Spleen (tissue), 11 donors: ENCODE data around the gene OR9A4. TPM values are rescaled to one million over a fixed set of nuclear protein-coding genes. Genes with fewer than 3 reads are reported as not detected.

Experiments used
- DNase-seq: peaks from one replicate; pipeline ENCODE4 v3.0.0-alpha.2; 2020
- H3K27ac ChIP-seq, 8 donors: fragments of 200-600 bp; sonication (generic) in 7 of 8; 1 replicate in 4 of 8; 2 replicates in 4 of 8; pipeline versions ENCODE4 v1.5.0 to v1.8.0; 2016 to 2021; ENCODE audit warnings: inconsistent platforms in 4 of 8, mild to moderate bottlenecking in 4 of 8, moderate library complexity in 1 of 8
- H3K27me3 ChIP-seq, 7 donors: fragments of 200-600 bp; sonication (generic) in 6 of 7; replicated peaks in 1 of 7; 1 replicate in 4 of 7; 2 replicates in 3 of 7; pipeline versions ENCODE4 v1.5.0 to v1.8.0; 2016 to 2021; ENCODE audit warnings: inconsistent platforms in 3 of 7, mild to moderate bottlenecking in 1 of 7
- H3K36me3 ChIP-seq, 6 donors: fragments of 200-600 bp; sonication (generic) in 5 of 6; 1 replicate in 4 of 6; 2 replicates in 2 of 6; pipeline versions ENCODE4 v1.5.0 to v1.8.0; 2016 to 2021; ENCODE audit warnings: inconsistent platforms in 2 of 6
- H3K4me1 ChIP-seq, 6 donors: fragments of 200-600 bp; sonication (generic) in 5 of 6; 1 replicate in 3 of 6; 2 replicates in 3 of 6; pipeline versions ENCODE4 v1.5.0 to v1.8.0; 2016 to 2021; ENCODE audit warnings: inconsistent platforms in 3 of 6
- H3K4me3 ChIP-seq, 8 donors: fragments of 200-600 bp; sonication (generic) in 7 of 8; 1 replicate in 4 of 8; 2 replicates in 4 of 8; pipeline versions ENCODE4 v1.5.0 to v1.8.0; 2016 to 2021; ENCODE audit warnings: inconsistent platforms in 4 of 8, mild to moderate bottlenecking in 4 of 8, moderate library complexity in 2 of 8
- H3K9me3 ChIP-seq, 8 donors: fragments of 200-600 bp; sonication (generic) in 7 of 8; 1 replicate in 4 of 8; 2 replicates in 4 of 8; pipeline versions ENCODE4 v1.5.0 to v1.8.0; 2016 to 2021; ENCODE audit warnings: inconsistent platforms in 4 of 8
- POLR2A ChIP-seq, 3 donors: fragments of 450-650 bp; IDR thresholded peaks; one replicate each; pipeline ENCODE4 v1.5.1; 2017; ENCODE audit warnings: antibody characterized with exemption in 3 of 3, mild to moderate bottlenecking in 1 of 3
- POLR2AphosphoS5 ChIP-seq, 3 donors: sonication (generic); formaldehyde crosslinking; IDR thresholded peaks; one replicate each; pipeline ENCODE4 v1.5.1; 2017; ENCODE audit warnings: antibody characterized with exemption in 3 of 3
- WGBS, 5 donors: extraction: QIAGEN DNeasy Blood & Tissue Kit in 3 of 5; methylation state at CpG; one replicate each; pipeline versions ENCODE4 v1.1.5 to v1.1.7; 2013 to 2018; 5-methylcytosine and 5-hydroxymethylcytosine counted together
- intact Hi-C: fragments of 100-400 bp; cut with DNase I; formaldehyde crosslinking; loops from one replicate; pipeline ENCODE4 v1.15.0; 2023; ENCODE audit warnings: low total_unique reads
- polyA plus RNA-seq, 3 donors: library from polyadenylated mRNA; stranded (reverse); fragments of 200-250 nt; gene quantifications; one replicate each; pipeline ENCODE4 v1.2.1, GENCODE V29; 2013
- total RNA-seq, 7 donors: library from RNA; depleted of rRNA in 3 of 7; stranded (reverse); fragments of >200 nt in 3 of 7; fragmentation: NEBNext Ultra II Directional in 4 of 7; extraction: Animal tissue kit (Norgen Biotek cat#: 25700) in 4 of 7; gene quantifications; one replicate each; pipeline versions ENCODE4 v1.1.0 to v1.2.1, GENCODE V29; 2016 to 2021
- TF ChIP-seq, protein P1 (sequence below), 11 experiments: fragments of 200-600 bp in 7 of 11; fragments of 450-650 bp in 4 of 11; sonication (generic) in 4 of 11; IDR thresholded peaks in 8 of 11; conservative IDR thresholded peaks in 3 of 11; 1 replicate in 7 of 11; 2 replicates in 4 of 11; pipeline versions ENCODE4 v1.4.0 to v1.8.0; 2016 to 2021; ENCODE audit warnings: antibody characterized with exemption in 11 of 11, inconsistent platforms in 4 of 11, mild to moderate bottlenecking in 1 of 11
- donor health status: healthy with polysubstance abuse.
- donor health status: DM: no; HTN: no; CAD: no; lungs with moderate emphysema.
- donor health status: DM: no; HTN: no; CAD: no.
- donor health status: Bipolar disorder and iron deficiency.
- donor health status: healthy.
- donor health status: DM: no; HTN: no; CAD: no.
- donor health status: DM: yes; HTN: yes; CAD: no.

The OR9A4 gene
- total and polyA plus RNA-seq, 10 donors, result not detected

GRCh38 chr7:141915565-141915964 lies 634 bp upstream of the OR9A4 start:
- Histone ChIP-seq H3K4me1 (peaks cover 0 to 5% (median 0%) of the 10 kb centered on the region in 6 donors), H3K27ac (no peak overlapping the region), H3K27me3 (no peaks in the 10 kb centered on the region), H3K36me3 (no peaks in the 10 kb centered on the region), H3K4me3 (no peak overlapping the region), H3K9me3 (no peaks in the 10 kb centered on the region)
- WGBS, 5 donors, result 46 to 52% (median 51%) methylated on average over 2 of the region's 2 CpGs
- DNase-seq, result no peak
- intact Hi-C loops, result no loop called here
- no peak for TF ChIP-seq POLR2A (IDR thresholded peaks at IDR 0.05)
- no peak for TF ChIP-seq POLR2AphosphoS5 (IDR thresholded peaks at IDR 0.05)
- TF ChIP-seq, protein P1, sequence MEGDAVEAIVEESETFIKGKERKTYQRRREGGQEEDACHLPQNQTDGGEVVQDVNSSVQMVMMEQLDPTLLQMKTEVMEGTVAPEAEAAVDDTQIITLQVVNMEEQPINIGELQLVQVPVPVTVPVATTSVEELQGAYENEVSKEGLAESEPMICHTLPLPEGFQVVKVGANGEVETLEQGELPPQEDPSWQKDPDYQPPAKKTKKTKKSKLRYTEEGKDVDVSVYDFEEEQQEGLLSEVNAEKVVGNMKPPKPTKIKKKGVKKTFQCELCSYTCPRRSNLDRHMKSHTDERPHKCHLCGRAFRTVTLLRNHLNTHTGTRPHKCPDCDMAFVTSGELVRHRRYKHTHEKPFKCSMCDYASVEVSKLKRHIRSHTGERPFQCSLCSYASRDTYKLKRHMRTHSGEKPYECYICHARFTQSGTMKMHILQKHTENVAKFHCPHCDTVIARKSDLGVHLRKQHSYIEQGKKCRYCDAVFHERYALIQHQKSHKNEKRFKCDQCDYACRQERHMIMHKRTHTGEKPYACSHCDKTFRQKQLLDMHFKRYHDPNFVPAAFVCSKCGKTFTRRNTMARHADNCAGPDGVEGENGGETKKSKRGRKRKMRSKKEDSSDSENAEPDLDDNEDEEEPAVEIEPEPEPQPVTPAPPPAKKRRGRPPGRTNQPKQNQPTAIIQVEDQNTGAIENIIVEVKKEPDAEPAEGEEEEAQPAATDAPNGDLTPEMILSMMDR (IDR thresholded peaks at IDR 0.05 in 8 of 11, conservative IDR thresholded peaks at IDR 0.05 in 3 of 11), result no peak

DNA sequence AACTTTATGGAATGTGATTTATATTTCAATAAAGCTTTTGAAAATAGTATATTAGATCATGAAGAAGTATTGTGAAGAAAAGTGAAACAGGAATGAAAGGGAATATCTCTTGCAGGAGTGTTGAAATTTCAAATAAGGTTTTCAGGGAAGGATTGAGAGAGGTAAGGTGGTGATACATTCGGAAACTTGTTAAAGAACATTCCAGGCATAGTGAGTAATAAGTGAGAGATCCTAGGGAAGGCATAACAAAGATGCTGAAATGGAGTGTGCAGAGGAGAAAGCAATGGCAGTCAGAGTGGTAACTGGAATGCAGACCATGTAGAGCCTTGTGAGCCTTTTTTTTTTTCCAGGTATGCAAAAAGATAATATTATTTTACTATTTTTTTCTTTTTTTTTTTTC lies 4.1 kb downstream of the OR9A4 start:
- Histone ChIP-seq H3K36me3 (no peaks in the 10 kb centered on the region), H3K4me1 (peaks cover 0 to 5% (median 0%) of the 10 kb centered on the region in 6 donors), H3K27ac (no peak overlapping the region), H3K27me3 (no peaks in the 10 kb centered on the region), H3K9me3 (no peaks in the 10 kb centered on the region), H3K4me3 (no peak overlapping the region)
- TF ChIP-seq, protein P1 (IDR thresholded peaks at IDR 0.05 in 8 of 11, conservative IDR thresholded peaks at IDR 0.05 in 3 of 11), result no peak
- TF ChIP-seq POLR2A (IDR thresholded peaks at IDR 0.05) (no peak), POLR2AphosphoS5 (IDR thresholded peaks at IDR 0.05) (no peak)
- WGBS, 5 donors, result 78 to 98% (median 88%) methylated on average over 1 of the region's 1 CpG
- intact Hi-C loops, result no loop called here
- DNase-seq, result no peak

- no peaks in the 10 kb centered on the region for H3K27me3 ChIP-seq
- H3K4me3 ChIP-seq, result no peak overlapping the region
- peaks cover 0 to 9% (median 0%) of the 10 kb centered on the region in 8 donors for H3K9me3 ChIP-seq
- DNase-seq, result no peak
- no peaks in the 10 kb centered on the region for H3K36me3 ChIP-seq
- 26 to 56% (median 40%) methylated on average over 2 of the region's 2 CpGs for WGBS, 5 donors
- TF ChIP-seq, protein P1 (IDR thresholded peaks at IDR 0.05 in 8 of 11, conservative IDR thresholded peaks at IDR 0.05 in 3 of 11), result no peak
- TF ChIP-seq POLR2AphosphoS5 (IDR thresholded peaks at IDR 0.05), result no peak
- TF ChIP-seq POLR2A (IDR thresholded peaks at IDR 0.05), result no peak
- H3K4me1 ChIP-seq, result peaks cover 0 to 16% (median 0%) of the 10 kb centered on the region in 6 donors
- H3K27ac ChIP-seq, result peak overlapping the region in 6 of 8 donors; percentile 19 to 82 (median 70)
- intact Hi-C loops, result no loop called here
These were observed 12.1 kb downstream of the OR9A4 start for GRCh38 chr7:141928146-141928844.

GRCh38 chr7:141928845-141929195 lies 12.6 kb downstream of the OR9A4 start:
- Histone ChIP-seq H3K9me3 (peaks cover 0 to 9% (median 0%) of the 10 kb centered on the region in 8 donors), H3K27me3 (no peaks in the 10 kb centered on the region), H3K4me3 (no peak overlapping the region), H3K27ac (peak overlapping the region in 6 of 8 donors; percentile 19 to 82 (median 58)), H3K36me3 (no peaks in the 10 kb centered on the region), H3K4me1 (peaks cover 0 to 16% (median 0%) of the 10 kb centered on the region in 6 donors)
- TF ChIP-seq POLR2AphosphoS5 (IDR thresholded peaks at IDR 0.05), result no peak
- no peak for DNase-seq
- intact Hi-C loops, result no loop called here
- 52 to 79% (median 69%) methylated on average over 3 of the region's 3 CpGs for WGBS, 5 donors
